PC-3 (cell line): Measurements from ENCODE around the gene PAK3.

ENCODE experiments used
- EZH2 ChIP-seq: fragments of 300-600 bp; sonication (generic); IDR thresholded peaks from one replicate; pipeline ENCODE4 v1.6.1; 2017; ENCODE audit warnings: antibody characterized with exemption, mild to moderate bottlenecking, low read length; ENCODE audit not compliant: unreplicated experiment
- TF ChIP-seq, protein P1 (sequence below): fragments of 300-600 bp; sonication (generic); conservative IDR thresholded peaks from 2 replicates; pipeline ENCODE4 v1.5.1; 2017; ENCODE audit warnings: antibody characterized with exemption, low read depth, mild to moderate bottlenecking, low read length

DNA sequence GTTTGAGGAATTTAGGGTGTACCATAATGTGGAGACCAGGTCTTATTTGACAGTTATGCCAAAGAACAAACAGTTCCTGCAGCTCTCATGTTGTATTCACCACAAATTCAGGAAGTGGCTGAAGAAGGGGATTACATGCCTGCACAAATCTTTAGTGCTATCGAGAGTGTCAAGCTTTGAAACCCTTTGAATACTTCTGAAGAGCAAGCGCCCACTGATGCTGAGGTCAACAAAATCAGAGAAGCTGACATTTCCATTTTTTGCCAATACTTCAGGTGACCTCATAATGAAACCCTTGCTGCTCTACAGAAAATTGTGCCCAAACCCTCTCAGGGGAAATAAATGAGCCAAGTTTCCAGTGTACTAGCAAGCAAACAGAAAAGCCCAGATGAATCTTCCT lies 28.4 kb downstream of the PAK3 start:
- TF ChIP-seq, protein P1, sequence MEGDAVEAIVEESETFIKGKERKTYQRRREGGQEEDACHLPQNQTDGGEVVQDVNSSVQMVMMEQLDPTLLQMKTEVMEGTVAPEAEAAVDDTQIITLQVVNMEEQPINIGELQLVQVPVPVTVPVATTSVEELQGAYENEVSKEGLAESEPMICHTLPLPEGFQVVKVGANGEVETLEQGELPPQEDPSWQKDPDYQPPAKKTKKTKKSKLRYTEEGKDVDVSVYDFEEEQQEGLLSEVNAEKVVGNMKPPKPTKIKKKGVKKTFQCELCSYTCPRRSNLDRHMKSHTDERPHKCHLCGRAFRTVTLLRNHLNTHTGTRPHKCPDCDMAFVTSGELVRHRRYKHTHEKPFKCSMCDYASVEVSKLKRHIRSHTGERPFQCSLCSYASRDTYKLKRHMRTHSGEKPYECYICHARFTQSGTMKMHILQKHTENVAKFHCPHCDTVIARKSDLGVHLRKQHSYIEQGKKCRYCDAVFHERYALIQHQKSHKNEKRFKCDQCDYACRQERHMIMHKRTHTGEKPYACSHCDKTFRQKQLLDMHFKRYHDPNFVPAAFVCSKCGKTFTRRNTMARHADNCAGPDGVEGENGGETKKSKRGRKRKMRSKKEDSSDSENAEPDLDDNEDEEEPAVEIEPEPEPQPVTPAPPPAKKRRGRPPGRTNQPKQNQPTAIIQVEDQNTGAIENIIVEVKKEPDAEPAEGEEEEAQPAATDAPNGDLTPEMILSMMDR: no peak
- no peak for TF ChIP-seq EZH2
